HG03558 (cell line): ENCODE results near the gene CLIP2.
"Not testable (repeated sequence)": the region's sequence is repeated elsewhere in the genome, so short reads cannot be mapped to it uniquely, and the experiment has no call there.

Experiments used
- ATAC-seq: cut with Tn5 transposase; IDR thresholded peaks from one replicate; pipeline ENCODE4 v1.9.1; 2021; ENCODE audit warnings: moderate number of reproducible peaks; ENCODE audit not compliant: unreplicated experiment; ENCODE audit errors: extremely low read depth

Gene CLIP2

DNA sequence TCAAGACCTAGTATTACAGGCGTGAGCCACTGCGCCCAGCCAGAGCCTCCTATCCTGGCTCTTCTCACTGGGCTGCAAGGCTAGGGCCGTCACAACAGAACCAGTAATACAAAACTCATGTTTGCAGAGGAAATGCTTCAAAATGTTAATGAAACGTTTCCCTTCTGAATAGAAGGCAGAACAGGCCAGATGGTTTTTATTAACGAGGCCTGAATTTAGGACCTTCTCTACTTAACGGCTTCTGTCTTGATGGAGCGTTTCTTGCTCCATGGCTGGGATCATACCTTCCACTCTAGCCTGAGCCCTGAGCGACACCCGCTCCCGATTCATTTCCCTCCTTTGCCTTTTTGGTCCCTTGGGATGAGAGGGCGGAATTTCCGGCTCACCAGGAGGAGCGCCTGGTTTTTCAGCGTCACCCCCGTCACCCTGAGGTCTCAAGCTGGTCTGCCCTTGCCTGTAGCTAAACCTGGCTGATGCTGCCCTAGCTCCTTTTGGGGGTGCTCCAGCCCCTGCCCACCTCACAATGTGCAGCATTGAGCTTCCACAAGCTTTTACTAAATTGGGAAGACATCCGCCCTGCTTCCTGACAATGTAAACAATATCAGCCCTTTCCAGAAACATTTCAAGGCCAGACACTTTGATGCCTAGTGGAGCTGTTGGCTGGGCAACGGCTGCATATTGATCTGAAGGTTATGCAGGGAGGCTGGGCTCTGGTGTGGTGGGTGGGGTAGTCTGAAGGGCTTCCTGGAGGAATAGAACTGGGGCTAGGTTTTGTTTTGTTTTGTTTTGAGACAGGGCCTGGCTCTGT lies 5.2 kb downstream of the CLIP2 start:
- no peak for ATAC-seq

DNA sequence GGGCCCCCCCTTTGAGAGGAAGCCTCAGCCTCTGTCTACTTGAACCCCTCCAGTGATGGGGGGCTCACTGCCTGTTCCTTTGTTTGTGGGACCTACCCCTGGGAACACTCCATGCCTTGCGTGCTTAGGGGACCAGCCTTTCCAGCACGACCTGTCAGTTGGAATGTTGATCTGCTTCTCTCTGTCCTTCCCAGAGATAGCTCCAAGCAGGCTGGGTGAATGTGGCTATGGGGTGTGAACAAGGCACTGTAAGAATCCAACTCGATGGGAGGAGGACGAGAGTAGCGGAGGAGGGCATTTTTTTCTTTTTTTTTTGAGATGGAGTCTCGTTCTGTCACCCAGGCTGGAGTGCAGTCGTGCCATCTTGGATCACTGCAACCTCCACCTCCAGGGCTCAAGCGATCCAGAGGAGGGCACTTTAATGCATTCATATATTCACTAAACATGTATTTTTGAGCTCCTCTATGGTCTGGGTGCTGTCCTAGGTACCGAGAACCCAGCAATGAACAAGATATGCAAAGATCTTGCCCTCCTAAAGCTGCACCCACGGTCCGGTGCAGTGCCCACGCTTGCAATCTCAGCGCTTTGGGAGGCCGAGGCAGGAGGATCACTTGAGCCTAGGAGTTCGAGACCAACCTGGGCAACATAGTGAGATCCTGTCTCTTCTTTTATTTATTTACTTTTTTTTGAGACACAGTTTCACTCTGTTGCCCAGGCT lies 8.5 kb downstream of the CLIP2 start:
- no peak for ATAC-seq

DNA sequence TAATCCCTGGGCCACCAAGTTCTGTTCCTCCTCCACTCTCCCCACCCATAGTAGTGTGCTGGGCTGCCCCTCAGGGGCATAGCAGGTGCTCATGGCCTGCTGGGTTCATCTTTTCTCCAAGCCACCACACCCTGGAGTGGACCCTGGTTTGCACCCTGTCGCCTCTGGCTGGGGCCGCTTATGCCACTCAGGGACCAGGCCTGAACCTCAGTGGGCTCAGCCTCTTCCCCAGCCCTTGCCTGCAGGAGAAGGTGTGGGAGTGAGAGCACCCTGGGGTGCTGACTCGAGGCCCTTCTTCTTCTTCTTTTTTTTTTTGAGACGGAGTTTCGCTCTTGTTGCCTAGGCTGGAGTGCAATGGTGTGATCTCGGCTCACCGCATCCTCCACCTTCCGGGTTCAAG lies 10.2 kb downstream of the CLIP2 start:
- ATAC-seq = no peak

DNA sequence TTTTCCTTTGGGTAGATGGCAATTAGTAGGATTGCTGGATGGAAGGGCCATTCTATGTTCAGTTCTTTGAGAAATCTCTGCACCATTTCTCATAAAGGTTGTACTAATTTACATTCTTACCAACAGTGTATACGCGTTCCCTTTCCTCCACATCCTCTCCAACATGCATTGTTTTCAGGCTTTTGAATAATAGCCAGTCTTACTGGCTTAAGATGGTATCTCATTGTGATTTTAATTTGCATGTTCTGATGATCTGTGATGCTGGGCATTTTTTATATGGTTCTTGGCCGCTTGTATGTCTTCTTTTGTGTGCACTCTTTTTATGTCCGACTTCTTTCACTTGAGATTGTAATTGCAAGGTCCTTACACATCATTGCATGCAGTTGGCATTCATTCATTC lies 11.7 kb downstream of the CLIP2 start:
- no peak for ATAC-seq

DNA sequence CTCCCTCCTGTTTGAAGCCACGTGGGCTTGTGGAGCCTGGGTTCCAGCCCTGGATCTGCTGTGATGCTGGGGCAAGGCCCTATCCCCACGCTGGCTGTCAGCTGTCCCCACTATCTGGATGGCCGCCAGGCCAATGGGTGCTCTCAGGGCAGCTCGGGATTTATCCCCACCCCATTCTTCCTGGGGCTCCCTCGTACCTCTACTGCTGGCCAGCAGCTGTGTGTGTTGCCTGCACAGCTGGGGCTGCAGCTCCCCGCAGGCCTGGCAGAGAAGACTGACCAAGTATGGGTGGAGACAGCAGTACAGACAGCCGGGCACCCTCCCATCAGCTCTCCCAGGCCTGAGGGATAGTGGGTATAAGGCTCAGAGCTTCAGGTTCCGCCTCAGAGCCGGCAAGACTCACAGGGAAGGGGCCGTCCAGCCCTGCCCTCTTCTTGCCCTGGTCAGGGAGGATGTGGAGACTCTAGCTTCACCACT lies 13.6 kb downstream of the CLIP2 start:
- ATAC-seq = no peak

DNA sequence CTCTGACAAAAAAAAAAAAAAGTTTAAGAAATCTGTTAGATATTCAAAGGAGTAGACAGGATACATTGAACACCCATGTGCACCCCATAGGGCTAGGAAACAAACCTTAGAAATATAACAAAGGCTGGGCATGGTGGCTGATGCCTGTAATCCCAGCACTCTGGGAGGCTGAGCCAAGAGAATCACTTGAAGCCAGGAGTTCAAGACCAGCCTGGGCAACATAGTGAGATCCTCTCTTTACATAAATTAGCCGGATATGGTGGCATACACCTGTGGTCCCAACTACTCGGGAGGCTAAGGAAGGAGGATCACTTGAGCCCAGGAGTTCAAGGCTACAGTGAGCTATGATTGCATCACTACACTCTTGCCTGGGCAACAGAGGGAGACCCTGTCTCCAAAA lies 15.3 kb downstream of the CLIP2 start:
- no peak for ATAC-seq

DNA sequence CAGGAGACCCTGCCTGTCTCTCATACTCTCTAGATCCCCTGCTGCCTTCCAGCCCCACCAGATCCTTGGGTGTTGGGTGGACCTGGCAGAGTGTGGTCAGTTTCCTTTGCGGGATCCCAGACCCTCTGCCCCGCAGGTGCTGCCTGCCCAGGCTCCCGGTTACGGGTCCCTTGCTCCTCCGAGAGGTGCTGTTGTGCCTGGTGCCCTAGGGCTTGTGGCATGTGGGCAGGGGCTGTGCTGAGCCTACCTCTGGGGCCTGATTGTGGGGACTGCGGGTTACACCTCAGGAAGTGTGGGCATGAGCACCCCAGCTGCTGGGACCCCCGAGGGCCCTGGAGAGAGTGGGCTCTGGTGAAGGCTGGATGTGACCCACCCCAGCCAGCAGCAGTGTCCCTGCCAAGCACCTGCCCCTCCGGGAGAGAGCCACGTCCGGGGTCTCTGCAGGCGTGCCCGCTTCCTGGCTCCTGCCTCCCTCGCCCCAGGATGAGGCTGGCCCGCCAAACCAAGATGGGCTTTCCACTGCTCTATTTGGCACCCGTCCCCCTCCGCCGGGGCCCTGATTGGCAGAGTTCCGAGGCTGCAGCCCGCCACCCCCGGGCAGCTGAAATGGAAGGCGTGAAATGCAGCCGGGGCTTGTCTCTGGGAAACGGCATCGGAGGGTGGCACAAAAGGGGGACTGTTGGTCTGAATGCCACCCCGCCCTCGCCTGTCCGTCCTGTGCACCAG lies 17.0 kb downstream of the CLIP2 start:
- ATAC-seq = no peak

DNA sequence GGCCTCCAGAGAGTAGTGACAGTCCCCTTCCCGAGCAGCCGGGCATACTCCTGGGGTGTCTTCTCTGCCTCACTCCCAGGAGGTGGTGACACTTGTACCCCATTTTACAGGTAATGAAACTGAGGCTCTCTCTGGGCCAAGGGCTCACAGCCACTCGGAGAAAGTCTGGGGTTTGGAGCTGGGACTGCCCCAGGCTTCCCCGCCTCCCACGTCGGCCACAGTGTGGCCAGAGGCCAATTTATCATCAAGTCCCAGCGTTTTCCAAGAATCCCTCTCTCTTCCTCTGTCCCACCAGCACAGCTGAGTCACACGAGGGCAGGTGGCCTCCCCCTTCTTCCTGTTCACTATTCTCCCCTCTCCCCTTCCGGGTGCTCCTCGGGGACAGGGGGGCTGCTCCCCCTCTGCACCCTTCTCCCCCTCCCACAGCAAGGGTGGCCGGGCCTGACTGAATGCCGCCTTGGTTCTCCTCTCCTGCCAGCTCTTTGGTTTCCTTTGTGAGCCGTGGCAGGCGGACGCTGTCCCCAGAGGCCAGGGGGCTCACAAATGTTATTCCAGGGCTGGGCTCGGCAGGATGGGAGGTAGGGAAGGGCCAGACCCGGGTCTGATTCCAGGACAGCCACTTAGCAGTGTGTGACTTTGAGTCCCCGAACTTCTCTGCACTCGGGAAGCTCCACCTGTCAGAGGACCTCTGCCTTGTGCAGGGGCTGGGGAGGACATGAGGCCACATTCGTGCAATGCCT lies 17.7 kb downstream of the CLIP2 start:
- no peak for ATAC-seq

DNA sequence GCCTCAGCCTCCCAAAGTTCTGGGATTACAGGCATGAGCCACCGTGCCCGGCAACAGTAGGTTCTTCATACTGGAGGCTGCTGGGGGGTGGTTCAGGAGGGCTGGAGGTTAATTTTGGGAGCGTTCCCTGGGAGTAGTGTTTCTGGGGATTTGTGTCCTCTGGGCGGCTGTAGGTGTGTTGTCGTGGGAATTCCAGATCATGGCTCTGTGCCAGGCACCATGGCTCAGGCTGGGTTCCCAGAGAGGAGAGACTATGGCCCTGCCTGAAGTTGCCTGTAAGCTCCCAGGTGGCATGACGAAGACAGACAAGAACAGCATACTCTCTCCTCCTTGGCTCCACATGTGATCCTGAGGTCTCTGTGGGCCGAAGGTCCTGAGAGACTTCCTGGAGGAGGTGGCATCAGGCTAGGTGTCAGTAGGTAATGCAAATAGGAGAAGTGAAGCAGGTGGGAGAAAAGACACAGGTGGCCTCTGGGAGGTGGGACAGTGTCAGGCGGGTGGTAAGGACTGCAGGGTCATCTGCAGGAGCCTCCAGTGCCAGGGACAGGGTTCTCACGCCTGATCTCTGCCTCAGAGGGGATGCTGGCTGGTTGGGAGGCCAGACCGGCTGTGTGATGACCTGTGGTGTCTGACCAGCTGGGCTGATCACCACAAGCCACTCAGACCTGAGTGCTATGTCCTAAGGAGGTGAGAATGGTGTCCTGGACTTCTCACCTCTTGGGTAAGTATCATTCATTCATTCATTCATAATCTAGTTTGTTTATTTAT lies 18.7 kb downstream of the CLIP2 start:
- ATAC-seq = no peak

DNA sequence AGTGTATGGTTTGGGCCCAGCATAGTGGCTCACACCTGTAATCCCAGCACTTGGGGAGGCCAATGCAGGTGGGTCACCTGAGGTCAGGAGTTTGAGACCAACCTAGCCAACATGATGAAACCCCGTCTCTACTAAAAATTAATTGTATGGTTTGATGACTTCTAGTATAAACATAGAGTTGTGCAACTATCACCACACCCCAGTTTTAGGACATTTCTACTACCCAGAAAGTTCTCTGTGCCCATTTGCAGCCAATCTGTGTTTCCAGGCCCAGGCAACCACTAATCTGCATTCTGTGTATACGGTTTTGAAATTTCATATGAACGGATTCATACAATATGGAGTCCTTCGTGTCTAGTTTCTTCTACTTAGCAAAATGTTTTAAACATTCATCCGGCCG lies 20.0 kb downstream of the CLIP2 start:
- ATAC-seq = no peak

DNA sequence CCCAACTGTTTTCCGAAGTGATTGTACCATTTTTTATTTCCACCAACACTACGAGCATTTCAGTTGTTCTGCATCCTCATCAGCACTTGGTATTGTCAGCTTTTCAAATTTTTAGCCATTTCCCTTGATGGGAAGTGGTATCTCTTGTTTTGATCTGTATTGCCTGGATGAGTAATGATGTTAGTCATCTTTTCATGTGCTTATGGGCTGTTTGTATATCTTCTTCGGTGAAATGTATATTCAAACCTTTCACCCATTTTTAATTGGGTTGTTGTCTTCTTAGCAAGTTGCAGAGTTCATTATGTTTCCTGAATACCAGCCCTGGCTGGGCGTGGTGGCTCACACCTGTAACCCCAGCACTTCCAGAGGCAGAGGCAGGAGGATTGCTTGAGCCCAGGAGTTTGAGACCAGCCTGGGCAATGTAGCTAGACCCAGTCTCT lies 22.1 kb downstream of the CLIP2 start:
- ATAC-seq = no peak

DNA sequence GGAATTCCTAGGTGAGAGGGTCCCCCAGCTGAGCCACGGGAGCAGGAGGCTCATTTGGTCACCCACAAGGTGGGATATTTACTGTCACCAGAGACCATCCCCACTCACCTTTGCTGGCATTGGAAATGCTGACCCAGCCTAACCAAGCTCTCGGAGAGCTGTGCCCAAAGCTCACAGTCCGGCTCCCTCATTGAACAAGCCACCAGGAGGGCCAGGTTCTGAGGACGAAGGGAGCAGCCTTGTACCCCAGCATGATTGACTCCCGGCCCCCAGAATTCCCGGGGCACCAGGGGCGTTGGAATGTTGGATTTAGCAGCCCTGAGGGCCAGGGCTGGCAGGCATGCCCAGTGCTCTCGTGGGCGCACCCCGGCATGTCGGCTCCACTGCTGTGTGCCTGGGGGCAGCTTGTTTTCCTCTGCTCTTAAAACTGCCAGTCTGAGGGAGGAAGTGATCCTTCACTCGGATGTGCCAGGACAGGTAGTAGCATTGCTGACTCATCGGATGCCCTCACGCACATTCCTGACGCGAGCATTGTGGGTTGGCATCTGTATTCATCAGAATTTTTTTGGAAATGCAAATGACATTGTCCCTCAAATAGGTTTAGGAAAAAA lies 23.3 kb downstream of the CLIP2 start:
- ATAC-seq = no peak

DNA sequence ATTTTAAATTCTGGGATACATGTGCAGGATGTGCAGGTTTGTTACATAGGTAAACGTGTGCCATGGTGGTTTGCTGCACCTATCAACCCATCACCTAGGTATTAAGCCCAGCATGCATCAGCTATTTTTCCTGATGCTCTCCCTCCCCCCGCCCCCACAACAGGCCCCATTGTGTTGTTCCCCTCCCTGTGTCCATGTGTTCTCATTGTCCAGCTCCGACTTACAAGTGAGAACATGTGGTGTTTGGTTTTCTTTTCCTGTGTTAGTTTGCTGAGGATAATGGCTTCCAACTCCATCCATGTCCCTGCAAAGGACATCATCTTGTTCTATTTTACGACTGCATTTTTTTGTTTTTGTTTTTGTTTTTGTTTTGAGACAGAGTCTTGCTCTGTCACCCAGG lies 26.7 kb downstream of the CLIP2 start:
- not testable (repeated sequence) for ATAC-seq

DNA sequence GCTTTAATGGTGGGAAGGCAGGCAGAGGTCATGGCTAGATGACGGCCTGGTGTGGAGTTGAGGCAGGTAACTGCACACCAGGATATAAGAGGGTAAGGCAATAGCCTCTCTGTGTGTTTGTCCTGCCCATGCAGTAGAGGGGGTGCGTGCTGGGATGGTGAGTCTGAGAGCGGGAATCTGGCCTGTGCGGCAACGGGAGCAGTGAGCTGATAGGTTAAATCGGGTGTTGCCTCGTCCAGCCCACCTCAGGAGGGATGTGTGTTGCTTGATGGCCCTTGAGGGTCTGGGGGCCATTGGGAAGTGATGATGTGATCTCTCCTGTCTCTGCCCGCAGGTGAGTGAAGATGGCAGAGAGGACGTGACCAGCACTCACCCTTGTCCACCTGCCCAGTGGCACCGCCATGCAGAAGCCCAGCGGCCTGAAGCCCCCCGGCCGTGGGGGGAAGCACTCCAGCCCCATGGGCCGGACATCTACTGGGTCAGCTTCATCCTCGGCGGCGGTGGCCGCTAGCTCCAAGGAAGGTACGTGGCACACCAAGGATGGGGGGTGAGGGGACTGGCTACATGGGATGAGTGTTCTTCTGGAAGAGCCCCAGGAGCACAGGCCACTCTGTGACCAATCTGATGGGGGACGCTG lies 28.1 kb downstream of the CLIP2 start:
- ATAC-seq = no peak

DNA sequence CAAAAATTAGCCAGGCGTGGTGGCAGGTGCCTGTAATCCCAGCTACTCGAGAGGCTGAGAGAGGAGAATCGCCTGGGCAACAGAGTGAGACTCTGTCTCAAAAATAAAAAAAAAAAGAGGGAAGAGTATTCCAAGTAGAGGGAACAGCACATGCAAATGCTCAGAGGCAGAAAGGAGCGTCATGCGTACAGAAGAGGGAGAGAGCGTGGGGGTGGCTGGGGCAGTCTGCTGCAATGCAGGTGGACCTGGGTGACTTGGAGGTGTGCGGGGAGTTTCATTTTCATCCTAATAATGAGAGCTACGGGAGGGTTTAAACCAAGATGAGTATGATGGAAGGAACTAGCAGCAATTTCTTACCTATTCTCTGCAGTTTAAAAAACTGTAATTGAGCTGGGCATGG lies 28.8 kb downstream of the CLIP2 start:
- ATAC-seq = no peak

DNA sequence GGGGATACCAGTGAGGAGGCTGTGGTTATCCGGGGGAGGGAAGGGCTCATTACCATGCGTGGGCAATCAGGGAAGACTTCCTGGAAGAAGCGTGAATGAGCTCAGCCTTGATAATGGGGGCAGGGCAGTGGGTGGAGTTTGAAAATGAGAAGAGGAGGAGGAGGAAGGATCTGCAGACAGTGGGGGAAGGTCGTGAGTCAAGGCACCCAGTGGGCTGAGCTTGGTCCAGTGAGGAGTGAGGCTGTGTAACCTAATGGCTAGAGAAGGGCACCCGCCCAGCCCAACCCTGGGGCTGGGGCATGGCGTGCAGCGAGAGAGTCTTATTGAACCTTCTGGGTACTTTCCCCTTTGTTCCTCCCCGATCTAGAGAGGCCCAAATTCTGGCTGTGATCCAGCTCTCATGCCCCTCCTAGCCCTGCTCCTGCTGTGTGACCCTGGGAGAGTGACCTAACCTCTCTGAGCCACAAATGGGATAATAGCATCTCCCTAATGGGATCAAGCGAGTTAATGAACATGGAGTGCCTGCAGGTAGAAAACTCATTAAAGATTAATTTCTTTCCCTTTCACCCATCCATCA lies 31.5 kb downstream of the CLIP2 start:
- ATAC-seq = no peak

DNA sequence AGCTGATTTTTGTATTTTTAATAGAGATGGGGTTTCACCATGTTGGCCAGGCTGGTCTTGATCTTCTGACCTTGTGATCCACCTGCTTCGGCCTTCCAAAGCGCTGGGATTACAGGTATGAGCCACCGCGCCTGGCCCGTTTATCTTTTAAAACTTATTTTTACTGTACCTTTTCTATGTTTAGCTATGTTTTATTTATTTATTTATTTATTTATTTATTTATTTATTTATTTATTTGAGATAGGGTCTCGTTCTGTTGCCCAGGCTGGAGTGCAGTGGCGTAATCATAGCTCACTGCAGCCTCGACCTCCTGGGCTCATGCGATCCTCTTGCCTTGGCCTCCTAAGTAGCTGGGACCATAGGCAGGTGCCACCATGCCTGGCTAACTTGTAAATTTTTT lies 33.7 kb downstream of the CLIP2 start:
- ATAC-seq = not testable (repeated sequence)

DNA sequence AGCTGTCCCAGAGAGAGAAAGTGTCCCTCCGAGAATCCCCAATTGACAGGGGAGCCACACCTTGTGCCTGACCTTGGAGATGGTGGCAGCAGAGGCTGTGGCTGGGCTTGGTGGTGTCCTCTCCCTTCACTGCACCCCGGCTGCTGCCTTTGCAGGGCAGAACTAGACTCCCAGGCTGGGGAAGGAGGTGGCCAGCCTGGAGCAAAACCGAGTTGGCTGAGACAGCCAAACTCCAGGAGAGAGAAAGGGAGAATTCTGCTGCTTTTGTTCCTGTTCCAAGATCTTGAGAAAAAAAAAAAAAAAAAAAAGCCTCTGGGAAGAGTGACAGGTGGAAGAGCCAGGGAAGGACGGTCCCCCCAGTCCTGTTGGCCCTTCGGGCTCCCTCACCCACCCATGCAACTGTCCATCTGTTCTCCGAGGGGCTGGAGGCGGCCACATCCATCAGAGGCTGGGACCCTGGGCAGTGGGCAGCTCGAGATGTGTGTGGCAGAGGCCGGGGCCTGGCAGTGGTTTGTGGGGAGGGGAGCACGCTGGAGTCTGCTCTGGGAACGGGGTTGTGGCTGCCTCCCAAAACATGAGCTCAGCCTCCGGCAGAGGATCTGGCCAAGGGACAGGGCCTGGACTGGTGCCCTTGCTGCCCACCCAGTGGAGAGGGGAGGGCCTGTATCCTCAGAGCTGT lies 35.5 kb downstream of the CLIP2 start:
- no peak for ATAC-seq
